Occipital lobe (tissue), 3 donors: ENCODE results near the gene ZC3H6. TPM values are rescaled to one million over a fixed set of nuclear protein-coding genes. Genes with fewer than 3 reads are reported as not detected.
"Not testable (repeated sequence)": the region's sequence is repeated elsewhere in the genome, so short reads cannot be mapped to it uniquely, and the experiment has no call there.

Experiments
- DNase-seq: peaks from one replicate; lab custom pipeline; 2025; lab: John Stamatoyannopoulos, UW
- small RNA-seq: library from RNA; depleted of rRNA; stranded (forward); fragments of <200 nt; gene quantifications from one replicate; pipeline ENCODE3, GENCODE V24; 2014
- total RNA-seq: library from RNA; depleted of rRNA; stranded (reverse); fragments of >200 nt; gene quantifications from one replicate; pipeline ENCODE4 v1.2.3, GENCODE V29; 2014

Gene ZC3H6
- total RNA-seq, 1 donor from 2014 or later: 30.4 TPM

GRCh38 chr2:112321375-112322320 lies 46.3 kb downstream of the ZC3H6 start:
- no peak for DNase-seq

- no peak for DNase-seq
These were observed 47.5 kb downstream of the ZC3H6 start for GRCh38 chr2:112322919-112323318.

DNA sequence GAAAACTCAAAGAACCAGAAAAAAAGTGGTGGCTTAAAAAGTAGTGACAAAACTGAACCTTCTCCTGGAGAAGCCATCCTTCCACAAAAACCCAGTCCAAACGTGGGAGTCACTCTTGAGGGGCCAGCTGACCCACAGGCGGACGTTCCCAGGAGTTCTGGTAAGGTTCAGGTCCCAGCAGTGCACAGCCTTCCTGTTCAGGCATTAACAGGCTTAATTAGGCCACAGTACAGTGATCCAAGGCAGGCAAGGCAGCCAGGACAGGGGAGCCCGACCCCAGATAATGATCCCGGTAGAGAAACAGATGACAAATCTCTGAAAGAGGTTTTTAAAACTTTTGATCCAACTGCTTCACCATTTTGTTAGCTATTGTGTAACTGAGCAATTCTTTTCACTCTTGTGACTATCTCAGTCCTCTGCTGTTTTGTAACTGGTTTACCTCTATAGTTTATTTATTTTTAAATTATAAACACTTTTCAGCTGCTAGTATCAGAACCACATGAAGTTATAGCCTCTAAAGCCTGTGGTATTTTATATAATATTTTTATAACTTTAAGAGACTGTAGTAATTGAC lies 56.8 kb downstream of the ZC3H6 start:
- no peak for DNase-seq

DNA sequence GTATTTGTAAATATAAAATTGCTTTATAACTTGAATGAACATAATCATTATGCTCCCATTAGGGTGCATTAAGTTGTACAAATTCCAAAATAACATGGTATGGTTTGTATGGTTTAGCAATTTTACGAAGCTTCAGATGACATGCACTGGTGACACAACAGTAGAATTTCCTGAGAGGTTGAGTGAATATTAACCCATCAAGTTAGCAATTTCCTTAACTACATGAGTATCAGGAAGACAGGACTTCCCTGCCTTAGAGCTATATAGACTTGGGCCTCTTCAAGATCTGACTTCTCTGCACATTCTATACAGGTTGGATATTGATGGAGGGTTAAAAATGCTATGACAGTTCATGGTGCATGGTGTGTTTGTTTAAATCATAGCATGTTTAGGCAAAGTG lies 60.2 kb downstream of the ZC3H6 start:
- no peak for DNase-seq

GRCh38 chr2:112339986-112340385 lies 64.6 kb downstream of the ZC3H6 start:
- no peak for DNase-seq

- no peak for DNase-seq
These were observed 65.3 kb downstream of the ZC3H6 start for GRCh38 chr2:112340475-112341267.

- no peak for DNase-seq
These were observed 66.7 kb downstream of the ZC3H6 start for GRCh38 chr2:112342067-112342550.

- no peak for DNase-seq
These were observed 68.6 kb downstream of the ZC3H6 start for GRCh38 chr2:112343827-112344585.

DNA sequence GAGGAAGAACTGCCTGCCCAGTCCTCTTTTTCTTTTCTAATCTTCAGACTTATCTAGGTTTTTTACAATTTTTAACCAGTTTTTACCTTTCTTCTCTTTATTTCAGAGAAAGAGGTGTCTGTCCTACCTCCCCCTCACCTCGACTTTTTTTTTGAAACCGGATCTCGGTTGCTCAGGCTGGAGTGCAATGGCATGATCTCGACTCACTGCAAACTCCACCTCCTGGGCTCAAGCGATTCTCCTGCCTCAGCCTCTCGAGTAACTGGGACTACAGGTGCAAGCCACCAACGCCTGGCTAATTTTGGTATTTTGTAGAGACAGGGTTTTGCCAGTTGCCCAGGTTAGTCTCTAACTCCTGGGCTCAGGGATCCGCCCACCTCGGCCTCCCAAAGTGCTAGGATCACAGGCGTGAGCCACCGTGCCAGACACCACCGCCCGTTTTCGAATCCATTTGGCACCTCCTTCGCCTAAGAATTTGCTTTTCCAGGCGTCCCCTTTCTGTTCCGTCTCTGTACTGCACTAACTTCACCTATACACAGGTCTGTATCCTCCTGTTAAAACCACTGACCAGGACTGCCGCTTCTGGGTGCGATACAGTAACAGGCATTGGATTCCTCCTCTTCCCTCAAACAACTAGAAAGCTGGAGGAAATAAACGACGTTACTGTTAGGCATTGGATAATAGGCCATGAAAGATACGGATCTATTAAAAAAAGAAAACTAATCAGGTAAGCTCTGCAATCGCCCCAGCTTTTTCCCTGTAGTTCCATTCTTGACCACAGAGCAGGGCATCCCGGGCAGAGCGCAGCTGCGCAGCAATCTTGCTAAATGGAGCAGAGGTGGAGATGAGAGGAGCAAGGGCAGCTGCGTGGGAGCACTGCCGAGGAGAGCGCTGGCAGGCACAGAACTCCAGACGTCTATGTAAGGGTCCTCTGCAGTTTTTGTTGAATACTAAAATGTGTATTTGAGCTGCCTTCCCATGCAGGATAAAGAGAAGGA lies 69.9 kb downstream of the ZC3H6 start:
- no peak for DNase-seq

- DNase-seq: not testable (repeated sequence)
These were observed 76.9 kb downstream of the ZC3H6 start for GRCh38 chr2:112352292-112352691.

- not testable (repeated sequence) for DNase-seq
These were observed 77.6 kb downstream of the ZC3H6 start for GRCh38 chr2:112352809-112353603.

DNA sequence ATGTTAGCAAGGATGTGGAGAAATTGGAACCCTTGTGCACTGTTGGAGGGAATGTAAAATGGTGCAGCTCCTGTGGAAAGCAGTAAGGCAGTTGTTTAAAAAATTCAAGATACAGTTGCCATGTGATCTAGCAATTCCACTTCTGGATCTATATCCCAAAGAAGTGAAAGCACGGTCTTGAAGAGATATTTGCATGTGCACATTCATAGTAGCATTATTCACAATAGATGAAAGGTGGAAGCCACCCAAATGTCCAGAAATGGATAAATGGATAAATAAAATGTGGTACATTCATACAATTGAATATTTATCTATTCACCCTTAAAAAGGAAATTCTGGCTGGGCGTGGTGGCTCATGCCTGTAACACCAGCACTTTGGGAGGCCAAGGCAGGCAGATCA lies 78.9 kb downstream of the ZC3H6 start:
- not testable (repeated sequence) for DNase-seq

- DNase-seq: not testable (repeated sequence)
These were observed 84.7 kb downstream of the ZC3H6 start for GRCh38 chr2:112360055-112360454.

Small RNA genes within 50 kb of the gene (small RNA-seq; reads per million reads assigned to genes)
- not detected for gene AC115115.1

Other genes starting within 250 kb of the ZC3H6 start
- 15.3 TPM for gene TMEM87B, start 220.3 kb upstream of the ZC3H6 start, total RNA-seq
- gene FBLN7, start 137.2 kb upstream of the ZC3H6 start, total RNA-seq: 0.62 TPM
- gene ZC3H8, start 20.6 kb upstream of the ZC3H6 start, total RNA-seq: 26.0 TPM
- gene RGPD8, start 158.0 kb downstream of the ZC3H6 start, total RNA-seq: 39.3 TPM
- 89.4 TPM for gene TTL, start 206.6 kb downstream of the ZC3H6 start, total RNA-seq